NCI-H146 (cell line): ENCODE results near the gene RASAL2.

Source experiments
- DNase-seq: peaks from one replicate; lab custom pipeline; 2025; lab: John Stamatoyannopoulos, UW

RASAL2 gene

GRCh38 chr1:178283409-178283808 is 189.5 kb downstream of the RASAL2 start:
- DNase-seq, result no peak

GRCh38 chr1:178284058-178284457 is 190.2 kb downstream of the RASAL2 start:
- DNase-seq, result no peak

- DNase-seq, result no peak
Measured at GRCh38 chr1:178291166-178291565, 197.3 kb downstream of the RASAL2 start.

GRCh38 chr1:178294654-178295053 is 200.8 kb downstream of the RASAL2 start:
- peak; percentile 6 for DNase-seq

GRCh38 chr1:178300352-178300699 is 206.4 kb downstream of the RASAL2 start:
- DNase-seq, result no peak

- DNase-seq, result no peak
Measured at GRCh38 chr1:178301141-178301540, 207.2 kb downstream of the RASAL2 start.

- DNase-seq, result no peak
Measured at GRCh38 chr1:178307264-178307663, 213.4 kb downstream of the RASAL2 start.

GRCh38 chr1:178308438-178308837 is 214.5 kb downstream of the RASAL2 start:
- no peak for DNase-seq

- peak; percentile 73 for DNase-seq
Measured at GRCh38 chr1:178310685-178311105, 216.8 kb downstream of the RASAL2 start.

GRCh38 chr1:178311164-178311563 is 217.3 kb downstream of the RASAL2 start:
- no peak for DNase-seq

GRCh38 chr1:178320280-178320982 is 226.5 kb downstream of the RASAL2 start:
- peak; percentile 43 for DNase-seq

- no peak for DNase-seq
Measured at GRCh38 chr1:178323067-178323466, 229.2 kb downstream of the RASAL2 start.

- DNase-seq, result no peak
Measured at GRCh38 chr1:178324003-178324402, 230.1 kb downstream of the RASAL2 start.

- DNase-seq, result no peak
Measured at GRCh38 chr1:178328728-178329127, 234.8 kb downstream of the RASAL2 start.

- no peak for DNase-seq
Measured at GRCh38 chr1:178330153-178330552, 236.2 kb downstream of the RASAL2 start.

GRCh38 chr1:178330848-178331497 is 237.1 kb downstream of the RASAL2 start:
- peak; percentile 24 for DNase-seq

- no peak for DNase-seq
Measured at GRCh38 chr1:178335426-178335825, 241.5 kb downstream of the RASAL2 start.

- no peak for DNase-seq
Measured at GRCh38 chr1:178337091-178337706, 243.3 kb downstream of the RASAL2 start.

GRCh38 chr1:178339834-178340233 is 245.9 kb downstream of the RASAL2 start:
- DNase-seq, result no peak

- DNase-seq, result no peak
Measured at GRCh38 chr1:178341261-178341956, 247.5 kb downstream of the RASAL2 start.

- DNase-seq, result no peak
Measured at GRCh38 chr1:178342745-178343144, 248.8 kb downstream of the RASAL2 start.

GRCh38 chr1:178344513-178345091 is 250.7 kb downstream of the RASAL2 start:
- DNase-seq, result peak; percentile 5
